Cardiac muscle cell (in vitro differentiated cells and primary cell): ENCODE results near the gene DDX54. TPM values are rescaled to one million over a fixed set of nuclear protein-coding genes. Genes with fewer than 3 reads are reported as not detected.

Experiments
- DNase-seq, 2 donors: peaks; one replicate each; pipeline versions ENCODE4 v3.0.0 to v3.0.0-alpha.2; 2010 to 2017; ENCODE audit warnings: low read depth in 1 of 2, low spot score in 1 of 2
- H3K27ac ChIP-seq: fragments of 200-600 bp; sonication (generic); 2 replicates; pipeline ENCODE4 v1.5.1; 2016
- H3K27me3 ChIP-seq: fragments of 200-600 bp; sonication (generic); 2 replicates; pipeline ENCODE4 v1.6.0; 2016; ENCODE audit warnings: control low read depth
- H3K36me3 ChIP-seq: fragments of 200-600 bp; sonication (generic); 2 replicates; pipeline ENCODE4 v1.5.1; 2016; ENCODE audit warnings: control low read depth
- H3K4me1 ChIP-seq: fragments of 200-600 bp; sonication (generic); 2 replicates; pipeline ENCODE4 v1.8.1; 2017; ENCODE audit warnings: low read depth, mild to moderate bottlenecking, mixed run types
- H3K4me3 ChIP-seq: fragments of 200-600 bp; sonication (generic); 2 replicates; pipeline ENCODE4 v1.5.1; 2016; ENCODE audit warnings: mild to moderate bottlenecking
- H3K9me3 ChIP-seq: fragments of 200-600 bp; sonication (generic); 2 replicates; pipeline ENCODE4 v1.5.1; 2017; ENCODE audit warnings: low read depth, mild to moderate bottlenecking, control low read depth
- polyA plus RNA-seq: library from polyadenylated mRNA; unstranded; fragments of >200 nt; fragmentation: Nextera tagmentation; extraction: Ambion mirVana; gene quantifications from 2 replicates; pipeline ENCODE4 v1.2.1, GENCODE V29; 2016
- total RNA-seq: library from RNA; depleted of rRNA; stranded (reverse); fragments of >200 nt; gene quantifications from 2 replicates; pipeline ENCODE4 v1.2.3, GENCODE V29; 2016
- TF ChIP-seq, protein P1 (sequence below): IDR thresholded peaks from 2 replicates; pipeline ENCODE4 v1.5.1; 2012; ENCODE audit warnings: low read depth, mild to moderate bottlenecking, low read length

DDX54 gene
- total and polyA plus RNA-seq, 2 experiments from 2014 or later: 49.2 to 148 TPM

DNA sequence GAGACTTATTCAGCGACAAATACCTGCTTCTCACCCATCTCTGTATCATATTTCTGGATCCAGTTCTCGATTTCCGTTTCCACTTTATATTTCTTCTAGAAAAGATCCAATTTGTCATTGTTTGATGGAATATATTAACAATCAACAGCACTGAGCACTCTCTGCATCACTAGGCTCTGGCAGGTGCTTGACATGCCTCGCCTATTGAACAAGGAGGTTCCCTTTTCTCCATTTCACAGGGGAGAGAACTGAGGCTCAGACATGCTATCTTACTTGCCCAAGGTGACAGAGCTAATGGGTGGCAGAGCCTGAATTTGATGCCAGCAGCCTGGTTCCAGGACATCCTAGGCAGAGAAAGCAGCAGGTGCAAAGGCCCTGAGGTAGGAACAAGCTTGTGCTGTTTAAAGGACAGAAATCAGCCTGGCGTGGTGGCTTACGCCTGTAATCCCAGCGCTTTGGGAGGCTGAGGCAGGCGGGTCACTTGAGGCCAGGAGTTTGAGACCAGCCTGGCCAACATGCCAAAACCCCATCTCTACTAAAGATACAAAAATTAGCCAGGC, 12.3 kb upstream of the DDX54 start:
- H3K27me3 ChIP-seq: no peaks in the 10 kb centered on the region

GRCh38 chr12:113196990-113197389, 11.7 kb upstream of the DDX54 start:
- DNase-seq: peak; percentile 61 to 88
- Histone ChIP-seq H3K9me3 (no peaks in the 10 kb centered on the region), H3K27ac (no peak overlapping the region), H3K4me3 (no peak overlapping the region), H3K36me3 (no peaks in the 10 kb centered on the region), H3K27me3 (no peaks in the 10 kb centered on the region), H3K4me1 (no peaks in the 10 kb centered on the region)
- TF ChIP-seq, protein P1, sequence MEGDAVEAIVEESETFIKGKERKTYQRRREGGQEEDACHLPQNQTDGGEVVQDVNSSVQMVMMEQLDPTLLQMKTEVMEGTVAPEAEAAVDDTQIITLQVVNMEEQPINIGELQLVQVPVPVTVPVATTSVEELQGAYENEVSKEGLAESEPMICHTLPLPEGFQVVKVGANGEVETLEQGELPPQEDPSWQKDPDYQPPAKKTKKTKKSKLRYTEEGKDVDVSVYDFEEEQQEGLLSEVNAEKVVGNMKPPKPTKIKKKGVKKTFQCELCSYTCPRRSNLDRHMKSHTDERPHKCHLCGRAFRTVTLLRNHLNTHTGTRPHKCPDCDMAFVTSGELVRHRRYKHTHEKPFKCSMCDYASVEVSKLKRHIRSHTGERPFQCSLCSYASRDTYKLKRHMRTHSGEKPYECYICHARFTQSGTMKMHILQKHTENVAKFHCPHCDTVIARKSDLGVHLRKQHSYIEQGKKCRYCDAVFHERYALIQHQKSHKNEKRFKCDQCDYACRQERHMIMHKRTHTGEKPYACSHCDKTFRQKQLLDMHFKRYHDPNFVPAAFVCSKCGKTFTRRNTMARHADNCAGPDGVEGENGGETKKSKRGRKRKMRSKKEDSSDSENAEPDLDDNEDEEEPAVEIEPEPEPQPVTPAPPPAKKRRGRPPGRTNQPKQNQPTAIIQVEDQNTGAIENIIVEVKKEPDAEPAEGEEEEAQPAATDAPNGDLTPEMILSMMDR: peak; percentile 84

More for the DNA sequence above, 12.3 kb upstream of the DDX54 start:
- no peaks in the 10 kb centered on the region for H3K9me3 ChIP-seq
- H3K4me3 ChIP-seq: no peak overlapping the region
- DNase-seq: no peak
- no peak overlapping the region for H3K27ac ChIP-seq
- no peaks in the 10 kb centered on the region for H3K4me1 ChIP-seq
- H3K36me3 ChIP-seq: no peaks in the 10 kb centered on the region
- TF ChIP-seq, protein P1: no peak

DNA sequence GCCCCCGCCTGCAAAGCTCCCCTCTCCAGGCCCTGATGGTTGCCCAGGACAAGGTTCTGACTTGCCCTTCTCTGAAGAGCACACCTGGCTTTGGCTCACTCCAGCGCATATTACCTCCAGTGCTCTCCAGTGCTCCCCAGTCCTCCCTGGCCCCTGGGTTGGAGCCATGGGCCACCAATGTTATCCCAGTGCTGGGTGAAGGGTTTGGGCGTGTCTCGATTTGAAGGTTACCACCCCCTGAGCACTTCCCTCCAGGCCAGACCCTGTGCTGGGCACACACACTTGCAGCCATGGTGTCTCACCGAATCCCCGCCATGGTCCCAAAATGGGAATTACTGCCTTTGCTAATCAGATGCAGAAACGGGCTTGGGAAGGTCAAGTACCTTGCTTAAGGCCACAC, 11.3 kb upstream of the DDX54 start:
- Histone ChIP-seq H3K4me3 (no peak overlapping the region), H3K9me3 (no peaks in the 10 kb centered on the region), H3K27me3 (no peaks in the 10 kb centered on the region), H3K27ac (no peak overlapping the region), H3K36me3 (no peaks in the 10 kb centered on the region), H3K4me1 (no peaks in the 10 kb centered on the region)
- DNase-seq: no peak
- TF ChIP-seq, protein P1: no peak

GRCh38 chr12:113195598-113195997, 10.3 kb upstream of the DDX54 start:
- TF ChIP-seq, protein P1: no peak
- Histone ChIP-seq H3K9me3 (no peaks in the 10 kb centered on the region), H3K27me3 (no peaks in the 10 kb centered on the region), H3K36me3 (no peaks in the 10 kb centered on the region), H3K4me1 (no peaks in the 10 kb centered on the region), H3K4me3 (no peak overlapping the region), H3K27ac (peak overlapping the region; percentile 62)
- no peak for DNase-seq

- peak in 1 of 2 donors; percentile 68 for DNase-seq
- TF ChIP-seq, protein P1: no peak
- H3K27ac ChIP-seq: peak overlapping the region; percentile 62
These were observed 9.7 kb upstream of the DDX54 start for GRCh38 chr12:113194971-113195391.

More at GRCh38 chr12:113194971-113195391, 9.7 kb upstream of the DDX54 start:
- Histone ChIP-seq H3K36me3 (no peaks in the 10 kb centered on the region), H3K9me3 (no peaks in the 10 kb centered on the region), H3K4me1 (peaks cover 4% of the 10 kb centered on the region), H3K4me3 (no peak overlapping the region), H3K27me3 (no peaks in the 10 kb centered on the region)
